PC-9 (cell line): ENCODE data around the gene TRIO.

Experiments used
- EZH2 ChIP-seq: fragments of 200-600 bp; sonication (generic); IDR thresholded peaks from 2 replicates; pipeline ENCODE4 v1.8.0; 2017; ENCODE audit warnings: antibody characterized with exemption, low read depth
- TF ChIP-seq, protein P1 (sequence below): fragments of 200-600 bp; sonication (generic); conservative IDR thresholded peaks from 2 replicates; pipeline ENCODE4 v1.6.1; 2017; ENCODE audit warnings: mixed run types, antibody characterized with exemption, mild to moderate bottlenecking, moderate library complexity

GRCh38 chr5:14221732-14222131 lies 78.6 kb downstream of the TRIO start:
- TF ChIP-seq, protein P1, sequence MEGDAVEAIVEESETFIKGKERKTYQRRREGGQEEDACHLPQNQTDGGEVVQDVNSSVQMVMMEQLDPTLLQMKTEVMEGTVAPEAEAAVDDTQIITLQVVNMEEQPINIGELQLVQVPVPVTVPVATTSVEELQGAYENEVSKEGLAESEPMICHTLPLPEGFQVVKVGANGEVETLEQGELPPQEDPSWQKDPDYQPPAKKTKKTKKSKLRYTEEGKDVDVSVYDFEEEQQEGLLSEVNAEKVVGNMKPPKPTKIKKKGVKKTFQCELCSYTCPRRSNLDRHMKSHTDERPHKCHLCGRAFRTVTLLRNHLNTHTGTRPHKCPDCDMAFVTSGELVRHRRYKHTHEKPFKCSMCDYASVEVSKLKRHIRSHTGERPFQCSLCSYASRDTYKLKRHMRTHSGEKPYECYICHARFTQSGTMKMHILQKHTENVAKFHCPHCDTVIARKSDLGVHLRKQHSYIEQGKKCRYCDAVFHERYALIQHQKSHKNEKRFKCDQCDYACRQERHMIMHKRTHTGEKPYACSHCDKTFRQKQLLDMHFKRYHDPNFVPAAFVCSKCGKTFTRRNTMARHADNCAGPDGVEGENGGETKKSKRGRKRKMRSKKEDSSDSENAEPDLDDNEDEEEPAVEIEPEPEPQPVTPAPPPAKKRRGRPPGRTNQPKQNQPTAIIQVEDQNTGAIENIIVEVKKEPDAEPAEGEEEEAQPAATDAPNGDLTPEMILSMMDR: no peak
- no peak for TF ChIP-seq EZH2
